Inferior parietal cortex (tissue), 1 donor: ENCODE measurements around the gene CBLN1.
A peak's percentile ranks its signal among the peaks of the same experiment; 100 is the strongest.

Source experiments
- DNase-seq: peaks from one replicate; pipeline ENCODE4 v3.0.0-alpha.2; 2016; ENCODE audit errors: extremely low spot score

The CBLN1 gene

DNA sequence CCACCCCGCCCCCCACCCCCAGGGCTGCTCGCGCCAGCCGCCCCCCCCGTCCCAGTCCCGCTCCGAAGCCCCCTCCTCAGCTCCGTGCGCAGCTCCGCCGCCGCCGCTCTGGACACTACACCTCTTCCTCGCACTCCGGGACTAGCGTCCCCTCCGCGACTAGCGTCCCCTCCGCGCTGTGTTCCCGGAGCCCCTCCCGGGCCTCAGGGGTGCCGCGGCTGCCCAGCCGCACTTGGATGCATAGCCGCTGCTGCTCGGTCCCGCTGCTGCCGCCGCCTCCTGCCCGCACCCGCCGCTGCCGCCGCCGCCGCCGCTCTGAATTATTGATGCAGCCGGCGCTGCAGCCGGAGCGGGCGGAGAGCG, at the start of gene CBLN1:
TSS of gene CBLN1 (minus strand) at position 359 of the 363 bp plus-strand sequence. CDS start 373 bp downstream, outside the sequence.
- no peak for DNase-seq

DNA sequence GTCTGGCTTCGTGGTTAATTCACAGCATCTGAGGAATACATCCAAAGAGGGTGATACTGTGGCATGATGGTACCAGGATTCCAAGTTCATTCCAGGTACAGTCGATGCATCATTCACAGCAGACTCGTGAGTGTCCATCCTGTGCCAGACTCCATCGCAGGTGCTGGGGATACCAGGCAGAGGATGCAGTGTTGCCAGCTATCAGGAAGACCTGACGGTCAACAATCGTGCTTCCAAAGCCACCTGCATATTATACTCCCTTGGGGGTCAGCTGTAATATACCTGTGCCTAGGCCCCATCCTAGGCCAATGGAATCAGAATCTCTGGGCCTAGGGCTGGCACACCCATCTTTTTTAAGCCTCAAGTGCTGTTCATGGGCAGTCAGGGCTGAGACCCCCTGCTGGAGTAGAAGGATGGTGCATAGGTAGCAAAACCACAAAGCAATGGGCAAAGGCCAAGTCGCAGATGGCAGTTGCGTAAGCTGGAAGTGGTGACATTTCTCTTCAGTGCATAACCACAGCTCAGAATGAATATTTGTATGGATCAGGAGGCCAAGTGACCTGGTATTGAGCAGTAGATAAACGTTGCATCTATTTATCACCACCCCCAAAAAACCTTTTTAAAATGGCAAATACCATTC, 49.0 kb upstream of the CBLN1 start:
- DNase-seq, result no peak

DNA sequence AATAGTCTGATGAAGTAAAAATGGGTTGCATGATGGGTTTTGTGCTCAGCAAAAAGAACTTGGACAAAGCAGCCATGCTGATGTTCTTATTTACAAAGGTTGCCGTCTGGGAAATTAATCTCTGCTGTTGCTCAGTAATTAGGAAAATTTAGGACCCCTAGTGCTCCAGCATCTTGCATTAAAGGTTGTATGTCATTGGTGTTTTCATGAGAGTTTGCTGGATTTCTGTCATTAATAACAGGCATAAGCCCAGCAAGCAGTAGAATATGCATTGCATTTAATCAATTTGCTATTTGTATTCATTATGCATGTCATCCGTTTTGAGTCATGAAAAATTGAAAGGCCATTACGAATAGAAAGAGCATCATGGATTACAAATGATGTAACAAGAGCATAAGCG, 46.7 kb upstream of the CBLN1 start:
- DNase-seq, result no peak

DNA sequence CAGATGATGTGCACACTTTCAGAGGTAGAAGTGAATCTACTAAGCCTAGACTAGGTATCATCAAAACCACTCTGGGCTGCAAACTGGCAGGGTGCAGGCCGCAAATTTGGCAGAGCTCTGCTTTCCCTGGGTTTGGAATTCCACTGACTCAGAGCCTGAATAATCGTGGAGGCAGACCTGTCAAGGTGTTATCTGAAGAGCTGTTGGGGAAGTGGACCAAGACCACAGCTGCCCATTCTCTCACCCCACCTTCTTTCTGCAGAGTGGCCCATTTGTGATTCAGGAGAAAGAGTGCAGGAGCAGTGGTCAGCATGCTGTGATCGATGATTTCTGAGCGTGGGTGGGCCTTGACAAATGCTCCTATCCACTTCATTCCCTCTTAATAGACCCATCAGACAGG, 45.8 kb upstream of the CBLN1 start:
- DNase-seq, result no peak

DNA sequence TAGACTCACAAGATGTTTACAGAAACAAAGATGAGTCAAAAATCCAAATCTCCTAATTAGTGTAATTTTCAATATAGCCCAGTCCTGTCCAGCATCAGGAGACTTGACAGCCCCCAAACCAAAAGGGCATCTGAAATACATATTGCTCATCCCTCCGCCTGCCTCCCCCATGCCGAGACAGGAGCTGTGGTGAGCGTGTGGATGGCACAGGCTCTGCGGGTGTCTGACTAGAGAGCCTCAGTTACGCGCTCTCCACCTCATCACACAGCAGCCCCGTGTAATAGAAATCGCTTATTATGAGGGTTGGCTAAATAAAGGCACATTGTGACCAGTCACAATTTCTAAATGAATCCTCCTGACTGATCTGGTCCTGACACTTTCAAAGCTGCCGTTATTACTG, 43.1 kb upstream of the CBLN1 start:
- DNase-seq, result no peak

DNA sequence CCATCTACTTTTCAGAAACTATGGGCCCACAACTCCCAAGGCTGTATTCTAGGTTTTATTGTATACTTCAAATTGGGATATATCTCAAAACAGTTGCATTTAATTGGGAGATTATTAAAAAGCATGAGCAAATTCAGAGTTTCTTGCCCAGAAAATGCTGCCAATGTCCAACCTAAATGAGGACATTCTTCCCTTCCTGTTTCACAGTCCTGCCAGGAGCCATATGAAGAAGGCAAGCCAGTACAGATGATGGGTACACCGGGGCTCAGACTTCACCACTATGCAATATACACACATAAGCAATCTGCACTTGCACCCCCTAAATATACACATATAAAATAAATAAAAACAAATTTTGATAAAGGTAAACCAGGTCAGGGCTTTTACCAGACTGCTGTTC, 34.0 kb upstream of the CBLN1 start:
- DNase-seq, result no peak

DNA sequence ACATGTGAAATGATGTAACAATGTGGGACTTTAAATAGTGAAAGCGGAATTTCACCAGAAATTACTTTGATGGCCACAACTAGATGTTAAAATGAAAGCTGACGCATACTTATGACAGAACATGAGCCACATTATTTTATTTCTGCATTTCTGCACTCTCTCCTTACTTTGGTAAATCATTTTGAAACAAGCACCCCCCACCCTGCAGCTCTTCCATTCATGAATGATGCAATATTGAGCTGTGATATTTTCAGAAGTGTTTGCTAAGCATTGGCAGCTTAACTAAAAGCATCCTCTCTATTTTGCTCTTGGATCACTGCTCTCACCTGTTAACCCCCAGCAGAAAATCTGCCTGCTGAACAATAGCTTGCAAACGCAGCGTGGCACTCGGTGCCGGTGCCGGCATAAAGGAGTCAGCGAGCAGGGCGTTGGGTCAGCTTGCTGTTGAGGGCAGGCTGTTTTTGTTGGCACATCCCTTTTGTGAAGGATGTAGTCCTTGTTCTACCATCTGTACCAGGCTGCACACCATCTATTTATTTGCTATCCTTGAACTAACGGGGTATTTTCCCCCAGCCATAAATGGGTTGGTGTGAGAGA, 30.8 kb upstream of the CBLN1 start:
- no peak for DNase-seq

DNA sequence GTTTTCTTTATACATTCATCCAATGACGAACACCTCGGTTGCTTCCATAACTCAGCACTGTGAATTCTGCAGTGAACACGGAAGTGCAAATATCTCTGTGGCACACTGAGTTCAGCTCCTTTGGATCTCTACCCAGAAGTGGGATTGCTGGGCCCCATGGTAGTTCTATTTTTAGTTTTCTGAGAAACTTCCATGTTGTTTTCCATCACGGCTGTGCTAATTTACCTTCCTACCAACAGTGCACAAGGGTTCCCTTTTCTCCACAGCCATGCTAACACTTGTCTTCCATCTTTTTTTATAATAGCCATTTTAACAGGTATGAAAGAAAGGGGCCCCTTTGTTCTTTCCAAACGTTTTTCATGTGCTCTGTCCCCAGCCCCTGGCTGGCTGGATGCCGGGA, 30.2 kb upstream of the CBLN1 start:
- no peak for DNase-seq

DNA sequence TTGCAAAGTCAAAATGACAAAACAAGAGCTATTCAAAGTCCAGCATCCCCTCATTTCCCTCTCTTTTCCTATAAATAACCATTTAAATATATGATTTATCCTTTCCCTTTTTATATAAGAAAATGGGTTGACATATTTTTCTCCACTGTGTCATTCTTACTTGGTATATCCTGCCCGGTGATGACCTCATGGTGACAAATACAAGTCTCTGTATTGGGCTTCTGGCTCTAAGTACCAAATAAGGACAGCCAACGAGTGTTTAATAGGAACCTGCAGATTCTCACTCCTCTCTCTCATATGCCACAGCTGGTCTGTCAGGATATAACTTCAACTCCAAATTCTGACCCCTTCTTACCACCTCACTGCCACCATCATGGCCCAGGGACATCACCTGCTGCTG, 25.5 kb upstream of the CBLN1 start:
- DNase-seq, result no peak

DNA sequence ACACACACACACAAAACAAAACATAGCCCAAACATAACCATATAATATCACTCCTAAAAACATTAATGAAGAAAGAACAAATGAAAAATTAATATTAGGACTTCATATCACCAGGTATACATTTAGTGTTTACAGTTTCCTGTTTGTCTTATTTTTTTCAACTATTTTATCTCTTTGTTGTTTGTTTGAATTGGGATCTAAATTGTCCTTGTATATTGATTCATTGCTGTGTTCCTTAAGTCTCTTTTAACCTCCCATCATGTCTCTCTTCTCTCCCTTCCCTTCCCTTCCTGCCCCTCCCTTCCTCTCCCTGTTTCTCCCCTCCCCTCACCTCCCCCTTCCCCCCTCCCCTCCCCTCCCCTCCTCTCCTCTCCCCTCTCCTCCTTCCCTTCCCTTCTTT, 23.8 kb upstream of the CBLN1 start:
- no peak for DNase-seq

DNA sequence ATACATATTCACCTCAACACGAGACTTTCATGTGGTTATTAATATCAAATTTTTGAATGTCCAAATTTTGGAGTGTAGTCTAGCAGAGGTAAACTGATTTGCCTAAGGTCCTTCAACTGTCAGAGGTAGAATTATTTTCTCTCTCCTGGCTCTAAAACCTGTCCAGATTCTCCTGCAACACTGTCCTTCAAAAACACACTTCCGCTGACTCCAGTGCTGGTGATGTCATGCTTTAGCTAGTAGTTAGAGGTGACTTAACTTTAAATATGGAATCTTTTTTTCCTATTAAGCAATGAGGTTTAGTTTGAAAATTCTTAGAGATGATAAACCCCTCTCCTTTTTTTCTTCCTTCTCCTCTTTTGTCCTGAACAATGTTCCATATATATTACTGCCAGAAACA, 10.8 kb upstream of the CBLN1 start:
- DNase-seq, result no peak

DNA sequence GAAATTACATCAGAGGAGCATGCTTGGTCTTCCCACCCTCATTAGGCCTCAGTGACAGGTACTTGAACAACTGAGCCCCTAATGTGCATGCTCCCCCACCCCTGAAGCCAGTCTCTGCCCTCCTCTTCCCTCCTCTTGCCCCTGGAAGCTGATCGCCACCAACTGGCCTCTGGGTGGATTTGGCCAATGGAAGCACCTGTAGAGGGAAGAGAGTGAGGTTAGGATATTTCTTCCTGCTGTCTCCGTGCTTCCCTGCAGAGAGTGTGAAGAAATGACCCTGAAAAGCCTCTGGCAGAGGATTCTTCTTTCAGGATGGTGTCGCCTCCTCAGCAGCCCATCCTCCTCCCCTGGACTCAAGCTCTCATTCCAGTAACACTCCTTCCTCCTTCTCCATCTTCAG, 5.9 kb upstream of the CBLN1 start:
- DNase-seq, result no peak

DNA sequence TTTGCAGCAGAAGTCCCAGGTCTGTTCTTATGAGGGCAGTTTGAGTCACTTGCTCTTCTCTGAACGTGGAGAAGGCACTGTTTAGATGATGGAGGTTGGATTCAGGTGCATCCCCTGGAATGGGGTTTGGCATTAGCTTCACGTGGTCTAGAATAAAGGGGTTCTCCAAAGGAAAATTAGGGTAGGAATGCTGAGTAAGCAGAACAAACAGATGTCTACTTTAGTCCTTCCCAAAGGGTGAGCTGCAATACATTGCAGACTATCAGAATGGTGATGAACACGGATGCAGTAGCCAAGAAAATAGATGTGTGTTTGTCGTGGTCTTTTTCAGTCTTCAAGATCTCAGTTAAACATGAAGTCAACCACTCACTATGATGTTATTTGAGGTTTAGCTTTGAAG, 3.3 kb upstream of the CBLN1 start:
- DNase-seq, result no peak

DNA sequence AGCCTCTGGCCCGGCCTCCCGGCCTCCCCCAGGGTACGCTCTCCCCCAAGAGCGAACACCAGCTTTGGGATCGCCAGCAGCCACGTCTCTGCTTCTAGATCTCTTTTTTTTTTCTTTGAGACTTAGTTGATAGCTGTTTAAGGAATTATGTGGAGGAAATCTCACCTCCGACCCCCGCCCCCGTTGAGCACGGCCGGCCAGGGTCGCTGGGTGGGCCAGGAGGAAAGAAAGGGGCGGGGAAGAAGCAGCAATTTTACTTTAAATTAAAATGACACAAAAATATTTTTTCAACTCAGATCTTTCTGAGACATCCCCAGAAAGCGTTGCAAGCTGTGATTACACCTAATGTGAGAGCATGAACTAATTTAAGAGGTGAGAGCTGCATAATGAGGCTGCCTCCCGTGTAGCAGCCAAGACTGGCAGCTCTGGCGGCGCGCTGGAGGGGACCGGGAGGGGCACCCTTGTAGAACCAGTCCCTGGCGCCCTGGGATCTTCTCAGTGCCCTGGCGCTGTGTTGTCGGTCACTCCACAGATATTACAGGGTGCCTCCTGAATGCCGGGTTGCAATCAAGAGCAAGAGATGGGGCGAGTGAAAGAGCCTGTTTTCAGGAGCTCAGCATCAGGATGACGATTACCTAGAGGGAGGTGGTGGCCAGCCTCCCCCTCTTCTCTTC, 1.9 kb upstream of the CBLN1 start:
- DNase-seq, result no peak

DNA sequence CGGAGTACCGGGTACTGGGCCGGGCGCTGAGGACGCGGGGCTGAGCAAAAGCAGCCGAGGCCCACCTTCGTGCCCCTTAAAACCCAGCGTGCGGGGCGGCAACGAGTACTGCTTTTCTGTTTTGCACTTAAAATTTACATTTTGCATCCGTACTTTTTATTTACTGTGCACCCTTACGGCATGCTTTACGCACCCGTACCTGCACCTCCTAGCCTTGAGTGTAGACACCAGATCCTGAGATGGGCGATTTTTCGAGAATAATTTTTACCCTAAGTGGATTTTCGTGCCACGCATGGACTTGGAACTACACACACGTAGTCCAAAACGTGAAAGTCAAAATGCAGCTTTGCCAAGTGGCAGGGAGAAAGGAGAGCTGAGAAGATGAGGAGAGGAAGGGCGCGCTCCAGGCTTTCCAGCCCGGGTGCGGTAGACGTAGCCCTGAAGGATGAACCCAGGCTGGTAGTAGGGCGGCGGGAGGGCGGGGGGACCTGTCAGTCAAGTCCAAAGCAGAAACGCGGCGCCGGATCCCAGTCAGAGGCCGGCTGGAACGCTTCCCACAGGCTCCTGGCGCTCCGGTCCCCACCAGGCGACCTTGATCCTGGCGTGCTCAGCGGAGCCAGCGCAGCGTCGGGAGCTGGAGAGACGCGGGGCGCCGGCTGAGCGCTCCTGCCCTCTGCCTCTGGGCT, 1.2 kb upstream of the CBLN1 start:
- no peak for DNase-seq

DNA sequence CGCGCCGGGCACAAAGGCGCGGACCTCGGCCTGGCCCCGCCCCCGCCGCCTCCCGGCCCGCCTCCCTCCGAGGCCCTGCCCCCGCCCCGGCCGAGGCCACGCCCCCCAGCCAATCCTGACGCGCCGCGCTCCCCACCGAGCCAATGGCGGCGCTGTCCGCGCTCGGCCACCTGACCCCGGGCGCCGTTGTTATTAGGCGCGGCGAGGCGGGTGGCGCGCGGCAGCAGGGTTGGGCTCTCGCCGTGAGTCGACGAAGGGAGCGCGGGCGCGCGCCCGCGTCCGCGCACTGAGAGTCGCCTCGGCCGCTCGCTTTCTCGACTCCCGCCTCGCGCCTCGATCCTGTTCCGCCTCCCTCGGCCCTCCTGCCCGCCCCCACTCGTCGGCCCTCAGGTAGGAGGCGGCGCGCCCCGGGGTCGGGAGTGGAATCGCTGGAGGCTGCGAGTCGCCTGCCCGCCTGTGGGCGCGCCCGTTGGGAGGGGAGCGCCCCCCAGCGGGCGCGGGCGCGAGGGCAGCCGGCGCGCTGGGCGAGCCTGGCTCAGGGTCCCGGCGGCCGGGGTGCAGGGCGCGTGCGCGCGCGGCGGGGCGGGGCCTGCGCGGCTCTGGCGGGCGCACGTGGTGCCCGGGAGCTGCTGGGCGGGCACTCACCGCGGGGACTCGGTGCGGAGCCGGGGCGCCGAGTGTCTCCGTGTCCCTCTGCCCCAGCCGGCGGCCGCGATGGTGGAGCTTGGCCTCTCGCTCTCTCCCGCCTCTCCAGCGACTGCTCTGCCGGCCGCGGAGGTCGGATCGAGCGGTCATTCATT, 405 bp upstream of the CBLN1 start:
- peak; percentile 84 for DNase-seq

DNA sequence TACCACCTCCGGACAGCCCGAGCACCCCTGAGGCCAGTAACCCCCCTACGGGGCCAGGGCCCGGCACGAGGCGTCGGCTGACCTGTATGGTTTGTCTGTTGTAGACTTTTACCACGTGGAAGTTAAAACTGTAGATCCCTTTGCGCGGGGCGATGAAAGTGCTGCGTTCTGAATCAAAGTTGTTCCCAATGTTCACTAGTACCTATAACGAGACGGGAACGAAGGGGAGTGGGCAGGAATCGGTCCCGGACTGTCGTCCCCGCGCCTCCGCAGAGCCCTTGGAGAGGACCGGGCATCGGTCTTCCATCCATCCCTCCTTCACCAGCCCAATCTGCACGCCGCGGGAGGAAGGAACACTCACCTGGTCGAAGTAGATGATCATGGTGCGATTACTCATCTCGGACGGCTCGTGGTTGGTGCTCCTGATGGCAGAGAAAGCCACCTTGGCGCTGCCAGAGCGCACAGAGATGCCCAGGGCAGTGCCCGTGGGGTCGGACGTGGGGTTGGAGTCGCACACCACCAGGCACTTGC, 732 bp downstream of the CBLN1 start:
- no peak for DNase-seq

DNA sequence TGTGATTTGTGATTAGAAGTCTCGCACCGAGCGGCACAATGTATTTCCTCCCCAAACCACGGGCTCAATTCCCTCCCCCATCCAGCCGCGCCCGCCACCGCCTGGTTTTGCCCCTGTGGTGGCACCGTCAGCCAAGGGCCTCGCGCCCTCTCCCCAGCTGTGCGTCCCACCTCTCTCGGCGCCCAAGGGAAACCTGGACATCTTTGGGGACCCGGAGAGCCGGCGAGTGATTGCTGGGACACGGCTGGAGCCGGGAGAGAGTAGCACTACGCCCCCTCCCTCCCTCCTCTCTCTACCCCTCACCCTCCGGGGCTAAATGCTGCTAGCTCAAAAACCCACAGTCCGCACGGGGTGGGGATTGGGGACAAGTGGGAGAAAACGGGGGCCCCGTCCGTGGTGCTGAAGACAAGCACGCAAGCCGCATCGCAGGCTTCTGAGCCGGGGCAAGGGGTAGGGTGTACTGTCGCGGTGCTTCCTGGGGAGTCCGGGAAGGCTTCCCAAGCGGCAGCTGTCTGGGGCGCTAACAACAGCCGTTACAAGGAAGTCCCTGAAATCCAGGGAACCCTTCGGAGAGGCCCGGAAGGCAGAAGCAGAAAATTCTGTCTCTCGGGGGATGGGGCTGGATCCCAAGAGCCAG, 1.4 kb downstream of the CBLN1 start:
- DNase-seq, result no peak

DNA sequence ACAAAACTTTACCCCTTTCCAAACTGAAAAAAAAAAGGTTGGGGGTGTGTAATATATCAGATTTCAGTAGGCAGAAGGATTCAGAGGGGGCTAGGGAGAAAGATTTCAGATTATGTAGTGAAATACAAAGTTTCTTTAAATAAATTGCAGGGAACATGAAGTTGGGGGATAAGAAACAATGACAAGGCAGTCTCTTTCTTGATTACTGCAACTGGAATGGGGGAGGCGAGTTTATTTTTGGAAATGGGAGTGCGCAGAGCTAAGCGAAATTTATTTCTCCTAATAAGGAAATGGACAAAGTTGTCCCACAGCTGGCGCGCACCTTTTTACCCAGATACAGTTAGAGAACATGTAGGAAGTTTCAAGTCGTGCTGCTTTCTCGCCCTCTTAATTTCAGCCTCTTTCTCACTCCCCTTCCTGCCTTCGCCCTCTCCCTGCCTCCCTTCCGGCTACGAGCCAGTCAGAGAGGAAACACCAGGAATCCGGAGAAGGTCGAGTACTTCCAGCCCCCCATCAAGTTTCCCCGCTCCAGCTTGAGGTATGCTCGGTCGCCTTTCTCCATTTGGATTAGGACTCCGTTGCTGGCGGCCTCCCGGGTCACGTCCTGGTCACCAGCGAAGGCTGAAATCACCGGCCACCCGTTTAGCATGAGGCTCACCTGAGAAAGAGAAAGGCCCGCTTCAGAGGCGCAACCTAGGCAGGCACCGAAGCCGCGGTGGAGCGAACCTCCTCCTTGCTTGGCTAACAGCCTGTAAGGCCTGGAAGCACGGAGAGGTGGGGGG, 2.5 kb downstream of the CBLN1 start:
- no peak for DNase-seq

DNA sequence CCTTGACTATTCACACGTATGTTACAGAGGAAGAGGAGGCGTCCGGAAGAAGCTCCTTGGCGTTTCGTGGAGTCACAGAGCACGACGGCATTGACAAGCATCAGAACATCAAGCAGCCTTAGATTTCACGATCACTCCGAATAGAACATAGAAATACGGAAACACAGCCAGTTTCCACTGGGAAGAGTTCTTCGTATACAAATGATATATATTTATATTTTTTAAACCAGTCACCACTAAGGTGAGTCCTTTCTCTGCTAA, 3.1 kb downstream of the CBLN1 start:
- DNase-seq, result no peak
